ENCODE data around the gene IRX2.

DNA sequence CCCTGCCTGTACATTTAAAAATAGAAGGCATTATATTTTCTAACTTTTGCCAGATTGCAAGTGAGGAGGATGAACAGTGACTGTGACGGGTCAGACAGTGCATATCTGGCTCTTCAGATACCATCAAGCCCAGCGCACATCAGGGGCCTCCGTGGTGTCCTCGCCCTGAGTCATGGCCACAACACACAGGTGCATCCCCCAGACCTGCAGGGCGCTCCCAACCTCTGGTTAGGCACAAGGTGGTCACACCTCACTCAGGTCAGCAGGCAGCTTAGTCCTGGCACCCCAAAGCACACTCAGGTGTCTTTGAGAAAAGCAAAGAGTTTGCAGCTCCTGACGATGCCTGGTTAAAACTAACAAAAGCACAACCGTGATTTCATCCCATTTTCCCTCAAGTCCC lies 28.6 kb downstream of the IRX2 start:
- TF ChIP-seq, protein P1, sequence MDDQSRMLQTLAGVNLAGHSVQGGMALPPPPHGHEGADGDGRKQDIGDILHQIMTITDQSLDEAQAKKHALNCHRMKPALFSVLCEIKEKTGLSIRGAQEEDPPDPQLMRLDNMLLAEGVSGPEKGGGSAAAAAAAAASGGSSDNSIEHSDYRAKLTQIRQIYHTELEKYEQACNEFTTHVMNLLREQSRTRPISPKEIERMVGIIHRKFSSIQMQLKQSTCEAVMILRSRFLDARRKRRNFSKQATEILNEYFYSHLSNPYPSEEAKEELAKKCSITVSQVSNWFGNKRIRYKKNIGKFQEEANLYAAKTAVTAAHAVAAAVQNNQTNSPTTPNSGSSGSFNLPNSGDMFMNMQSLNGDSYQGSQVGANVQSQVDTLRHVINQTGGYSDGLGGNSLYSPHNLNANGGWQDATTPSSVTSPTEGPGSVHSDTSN (IDR thresholded peaks at IDR 0.05; ENCODE audit: insufficient replicate concordance, low read depth, low read length), result no peak
- no peak for TF ChIP-seq NR2C2 (IDR thresholded peaks at IDR 0.05; ENCODE audit: borderline replicate concordance, control insufficient read depth, insufficient read length, low read depth)
